OCI-LY7 (cell line): Measurements from ENCODE around the gene RBMS1.

ENCODE experiments used
- CTCF ChIP-seq: fragments of 200-600 bp; sonication (generic); conservative IDR thresholded peaks from 2 replicates; pipeline ENCODE4 v1.5.1; 2014; ENCODE audit warnings: mild to moderate bottlenecking, antibody characterized with exemption, low read length, moderate library complexity, mixed read lengths
- EZH2phosphoT487 ChIP-seq: fragments of 200-600 bp; sonication (generic); IDR thresholded peaks from 2 replicates; pipeline ENCODE4 v1.6.1; 2018; ENCODE audit warnings: low read depth, borderline replicate concordance, mild to moderate bottlenecking, mixed run types, antibody characterized with exemption, low read length, moderate library complexity, mixed read lengths

- TF ChIP-seq CTCF (no peak), EZH2phosphoT487 (no peak)
Observed at GRCh38 chr2:160426604-160427003, 67.0 kb downstream of the RBMS1 start.
